Adrenal gland (tissue), 12 donors: ENCODE measurements around the gene SDCCAG8. TPM values are rescaled to one million over a fixed set of nuclear protein-coding genes. Genes with fewer than 3 reads are reported as not detected.

Experiments
- DNase-seq, 7 donors: peaks; one replicate each; pipeline ENCODE4 v3.0.0-alpha.2; 2019 to 2020
- H3K27ac ChIP-seq, 5 donors: fragments of 200-600 bp; sonication (generic) in 4 of 5; 1 replicate in 3 of 5; 2 replicates in 2 of 5; pipeline versions ENCODE4 v1.5.1 to v1.8.0; 2016 to 2020; ENCODE audit warnings: mild to moderate bottlenecking in 1 of 5
- H3K27me3 ChIP-seq: fragments of 200-600 bp; 2 replicates; pipeline ENCODE4 v1.8.0; 2021
- H3K36me3 ChIP-seq, 2 donors: fragments of 200-600 bp; replicated peaks in 1 of 2; 1 replicate in 1 of 2; 2 replicates in 1 of 2; pipeline versions ENCODE4 v1.5.1 to v1.8.0; 2018 to 2022
- H3K4me1 ChIP-seq, 2 donors: fragments of 200-600 bp; replicated peaks in 1 of 2; 1 replicate in 1 of 2; 2 replicates in 1 of 2; pipeline versions ENCODE4 v1.5.1 to v1.8.0; 2018 to 2021
- H3K4me3 ChIP-seq, 4 donors: fragments of 200-600 bp; sonication (generic) in 3 of 4; one replicate each; pipeline ENCODE4 v1.5.1; 2016 to 2018
- H3K9me3 ChIP-seq, 3 donors: fragments of 200-600 bp; sonication (generic) in 1 of 3; replicated peaks in 1 of 3; 1 replicate in 2 of 3; 2 replicates in 1 of 3; pipeline versions ENCODE4 v1.5.1 to v1.8.0; 2016 to 2021
- CTCF ChIP-seq, 6 experiments: fragments of 450-650 bp in 4 of 6; fragments of 200-600 bp in 2 of 6; sonication (generic) in 1 of 6; IDR thresholded peaks; 1 replicate in 5 of 6; 2 replicates in 1 of 6; pipeline versions ENCODE4 v1.5.1 to v1.8.0; 2016 to 2021; ENCODE audit warnings: antibody characterized with exemption in 6 of 6, mild to moderate bottlenecking in 2 of 6, moderate library complexity in 1 of 6
- POLR2A ChIP-seq, 2 donors: fragments of 450-650 bp; IDR thresholded peaks; one replicate each; pipeline ENCODE4 v1.6.1; 2017; ENCODE audit warnings: antibody characterized with exemption in 2 of 2, mild to moderate bottlenecking in 2 of 2, moderate library complexity in 1 of 2
- WGBS, 4 donors: extraction: QIAGEN DNeasy Blood & Tissue Kit in 2 of 4; methylation state at CpG; one replicate each; pipeline versions ENCODE4 v1.1.5 to v1.1.7; 2013 to 2017; 5-methylcytosine and 5-hydroxymethylcytosine counted together
- intact Hi-C, 2 donors: fragments of 100-400 bp; cut with DNase I; formaldehyde crosslinking; loops; one replicate each; pipeline versions ENCODE4 v1.14.1 to v1.15.0; 2022 to 2023
- microRNA-seq, 3 donors: library from miRNA; unstranded; fragments of <30 nt; microRNA quantifications; one replicate each; pipeline ENCODE4, GENCODE V29; 2017 to 2020
- polyA plus RNA-seq, 3 donors: library from polyadenylated mRNA; stranded (reverse); fragments of 200-250 nt in 2 of 3; fragments of 350-450 nt in 1 of 3; fragmentation: Illumina TruSeq in 1 of 3; extraction: RNeasy Lipid Tissue Mini Kit (QIAGEN cat#74804) in 1 of 3; gene quantifications; one replicate each; pipeline ENCODE4 v1.2.3, GENCODE V29; 2013 to 2014
- small RNA-seq, 2 donors: library from RNA; depleted of rRNA; stranded (forward); fragments of <200 nt; gene quantifications; one replicate each; pipeline ENCODE3, GENCODE V24; 2016
- total RNA-seq, 9 donors: library from RNA; depleted of rRNA in 4 of 9; stranded (reverse); fragments of >200 nt in 4 of 9; fragments of 120-200 nt in 1 of 9; fragmentation: NEBNext Ultra II Directional in 1 of 9; extraction: Animal tissue kit (Norgen Biotek cat#: 25700) in 1 of 9; gene quantifications; one replicate each; pipeline versions ENCODE4 v1.1.0 to v1.2.4, GENCODE V29; 2013 to 2023
- donor health status: healthy with polysubstance abuse.
- donor health status: Bipolar disorder and iron deficiency.
- donor health status: DM: yes; HTN: yes; CAD: no.
- donor health status: DM: no; HTN: no; CAD: no.
- donor health status: DM: no; HTN: no; CAD: no.
- donor health status: DM: yes; HTN: yes; CAD: no.

Gene SDCCAG8
- total and polyA plus RNA-seq, 12 donors = 22.5 to 60.9 (median 44.1) TPM

DNA sequence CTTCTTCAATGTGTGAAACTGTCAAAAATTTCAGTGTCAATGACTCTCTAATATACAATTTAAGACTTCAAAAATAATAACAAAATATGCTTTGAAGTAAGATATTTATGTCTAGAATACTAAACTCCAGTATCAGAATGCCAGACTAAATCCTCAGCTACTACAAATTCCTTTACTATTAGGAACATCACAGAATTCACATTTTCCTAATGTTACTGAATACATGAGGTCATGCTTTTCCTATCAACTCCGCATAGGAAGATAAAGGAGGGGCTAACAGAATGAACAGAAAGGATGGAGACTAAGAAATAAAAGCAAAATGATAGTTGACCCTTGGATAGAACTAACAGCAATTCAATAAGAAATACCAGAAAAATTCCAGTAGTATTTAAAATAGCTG is 292.7 kb downstream of the SDCCAG8 start:
- H3K36me3 ChIP-seq = no peaks in the 10 kb centered on the region
- H3K4me1 ChIP-seq = no peaks in the 10 kb centered on the region
- intact Hi-C loops = no loop called here
- H3K27ac ChIP-seq = no peak overlapping the region
- 89 to 98% (median 96%) methylated on average over 1 of the region's 1 CpG for WGBS, 4 donors
- no peaks in the 10 kb centered on the region for H3K9me3 ChIP-seq
- no peak for TF ChIP-seq CTCF (IDR thresholded peaks at IDR 0.05)
- no peak for TF ChIP-seq POLR2A (IDR thresholded peaks at IDR 0.05)
- no peak for DNase-seq
- H3K4me3 ChIP-seq = no peak overlapping the region
- H3K27me3 ChIP-seq = no peaks in the 10 kb centered on the region

DNA sequence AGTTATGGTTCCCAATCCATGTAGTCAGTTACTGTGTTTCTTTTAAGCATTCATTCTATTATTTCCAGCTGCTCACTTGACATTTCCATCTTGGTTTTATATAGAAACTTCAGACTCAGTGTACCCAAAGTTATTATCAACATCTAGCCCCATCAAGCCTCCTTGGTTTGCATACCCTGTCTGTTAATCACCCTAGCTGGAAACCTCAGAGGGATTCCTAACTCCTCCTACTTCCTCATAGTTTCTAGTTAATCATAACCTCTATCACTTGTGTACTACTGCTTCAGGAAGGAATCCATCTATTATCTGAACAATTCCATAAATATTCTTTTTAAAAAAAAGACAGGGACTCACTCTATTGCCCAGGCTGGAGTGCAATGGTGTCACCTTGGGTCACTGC is 293.3 kb downstream of the SDCCAG8 start:
- H3K4me1 ChIP-seq = no peaks in the 10 kb centered on the region
- no peak for TF ChIP-seq CTCF (IDR thresholded peaks at IDR 0.05)
- no peak for TF ChIP-seq POLR2A (IDR thresholded peaks at IDR 0.05)
- intact Hi-C loops = no loop called here

More for the DNA sequence above, 293.3 kb downstream of the SDCCAG8 start:
- no peaks in the 10 kb centered on the region for H3K27me3 ChIP-seq
- H3K27ac ChIP-seq = no peak overlapping the region
- H3K9me3 ChIP-seq = no peaks in the 10 kb centered on the region
- no peak for DNase-seq
- H3K4me3 ChIP-seq = no peak overlapping the region
- no peaks in the 10 kb centered on the region for H3K36me3 ChIP-seq

Small RNA genes lying within 50 kb of the gene (microRNA-seq; reads per million reads assigned to microRNA genes)
- gene MIR4677 = 0 to 2.7 (median 0.85) reads per million in 3 donors

Small RNA genes lying within 50 kb of the gene (small RNA-seq; reads per million reads assigned to genes)
- 4.4 to 6.3 reads per million in 2 donors for gene MIR4677

Other genes with a start within 250 kb of the SDCCAG8 start
- 10 to 100 TPM; 28.6 to 56.2 (median 49.9) TPM for gene CEP170, start 760 bp upstream of the SDCCAG8 start, total RNA-seq
- 10 to 100 TPM; 15.5 to 35.2 (median 27.3) TPM for gene CEP170, start 760 bp upstream of the SDCCAG8 start, polyA plus RNA-seq